Small intestine (tissue), 7 donors: Measurements from ENCODE around the gene F10. TPM values are rescaled to one million over a fixed set of nuclear protein-coding genes. Genes with fewer than 3 reads are reported as not detected.
"Not testable (repeated sequence)": the region's sequence is repeated elsewhere in the genome, so short reads cannot be mapped to it uniquely, and the experiment has no call there.

Experiments used
- DNase-seq, 2 donors: peaks; one replicate each; pipeline versions ENCODE4 v3.0.0 to v3.0.0-alpha.2; 2013
- FAIRE-seq: peaks from 2 replicates; lab custom pipeline; 2012; peaks lifted over from hg19 to GRCh38; lab: Jason Lieb, UNC
- H3K27ac ChIP-seq, 3 donors: one replicate each; pipeline ENCODE4 v1.5.1; 2013; ENCODE audit warnings: low read length in 2 of 3, mild to moderate bottlenecking in 2 of 3, control low read depth in 1 of 3, inconsistent platforms in 1 of 3, low read depth in 1 of 3, moderate library complexity in 1 of 3
- H3K27me3 ChIP-seq, 3 donors: one replicate each; pipeline ENCODE4 v1.6.1; 2013; ENCODE audit warnings: low read length in 3 of 3, inconsistent platforms in 1 of 3; ENCODE audit not compliant: control insufficient read depth in 3 of 3, insufficient read depth in 3 of 3
- H3K36me3 ChIP-seq, 3 donors: one replicate each; pipeline ENCODE4 v1.6.1; 2013; ENCODE audit warnings: low read length in 3 of 3, inconsistent platforms in 1 of 3, low read depth in 1 of 3, mild to moderate bottlenecking in 1 of 3, moderate library complexity in 1 of 3; ENCODE audit not compliant: control insufficient read depth in 3 of 3, insufficient read depth in 2 of 3
- H3K4me1 ChIP-seq, 3 donors: one replicate each; pipeline ENCODE4 v1.6.1; 2013; ENCODE audit warnings: low read length in 2 of 3, inconsistent platforms in 1 of 3, low read depth in 1 of 3, mild to moderate bottlenecking in 1 of 3, moderate library complexity in 1 of 3; ENCODE audit not compliant: control insufficient read depth in 3 of 3, insufficient read depth in 2 of 3
- H3K4me3 ChIP-seq, 3 donors: one replicate each; pipeline ENCODE4 v1.5.1; 2013; ENCODE audit warnings: low read length in 3 of 3, control low read depth in 1 of 3, inconsistent platforms in 1 of 3, low read depth in 1 of 3, mild to moderate bottlenecking in 1 of 3, moderate library complexity in 1 of 3
- H3K9me3 ChIP-seq, 2 donors: one replicate each; pipeline ENCODE4 v1.6.1; 2013; ENCODE audit warnings: low read depth in 1 of 2, low read length in 1 of 2; ENCODE audit not compliant: control insufficient read depth in 2 of 2, insufficient read depth in 1 of 2
- WGBS, 3 donors: extraction: QIAGEN DNeasy Blood & Tissue Kit; methylation state at CpG; one replicate each; pipeline ENCODE4 v1.1.7; 2013; 5-methylcytosine and 5-hydroxymethylcytosine counted together
- polyA plus RNA-seq, 4 donors: library from polyadenylated mRNA; stranded (reverse) in 3 of 4; unstranded in 1 of 4; fragments of 200-250 nt in 3 of 4; fragments of 120-200 nt in 1 of 4; gene quantifications; one replicate each; pipeline versions ENCODE4 v1.2.1 to v1.2.3, GENCODE V29; 2013
- donor health status: healthy with polysubstance abuse.
- donor health status: control.
- donor health status: control.
- donor health status: Bipolar disorder and iron deficiency.
- donor health status: healthy.

Gene F10
- polyA plus RNA-seq, 4 donors, result 7.7 to 148 (median 12.3) TPM

DNA sequence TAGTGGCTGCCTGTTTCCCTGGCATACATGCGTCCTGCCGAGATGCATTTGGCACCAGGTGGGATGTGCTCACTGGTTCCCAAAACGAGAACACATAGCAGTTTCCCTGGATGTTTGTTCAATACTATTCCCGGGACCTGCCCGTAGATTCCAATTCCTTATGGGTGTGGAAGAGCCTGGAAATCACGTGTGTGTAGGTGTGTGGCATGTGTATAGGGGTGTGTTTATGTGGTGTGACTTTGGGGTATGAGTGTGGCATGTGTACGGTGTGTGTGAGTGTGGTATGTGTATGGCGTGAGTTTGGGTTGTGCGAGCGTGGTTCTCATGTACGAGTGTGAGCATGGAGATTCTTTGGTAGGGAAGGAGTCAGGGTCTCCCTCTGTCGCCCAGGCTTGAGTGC lies 19.9 kb upstream of the F10 start:
- DNase-seq (no peak), FAIRE-seq (no peak)
- Histone ChIP-seq H3K36me3 (peaks cover 0 to 3% (median 0%) of the 10 kb centered on the region in 3 donors), H3K27ac (no peak overlapping the region), H3K4me3 (no peak overlapping the region), H3K9me3 (peaks cover 0 to 3% of the 10 kb centered on the region in 2 donors), H3K27me3 (peaks cover 0 to 4% (median 0%) of the 10 kb centered on the region in 3 donors), H3K4me1 (peaks cover 0 to 12% (median 1%) of the 10 kb centered on the region in 3 donors)
- WGBS, 3 donors, result 60 to 87% (median 70%) methylated on average over 12 of the region's 12 CpGs

DNA sequence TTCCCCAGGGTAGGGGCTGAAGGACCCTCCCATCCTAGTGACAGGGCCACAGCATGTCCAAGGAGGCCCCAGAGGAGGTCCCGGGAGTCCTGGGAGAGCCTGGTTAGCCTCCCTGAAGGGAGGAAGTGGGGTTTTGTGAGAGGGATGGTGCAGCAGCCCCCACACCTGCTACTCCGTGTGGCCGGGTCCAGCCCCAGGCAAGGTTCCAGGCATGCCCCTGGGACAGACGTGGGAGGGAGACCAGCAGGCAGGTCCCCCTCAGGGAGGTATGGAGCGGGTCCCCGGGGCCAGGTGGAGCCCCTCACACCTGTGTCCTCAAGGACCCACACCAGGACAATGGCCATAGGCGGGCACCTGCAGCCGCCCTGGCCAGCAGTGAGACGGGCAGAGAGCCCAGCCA lies 19.0 kb upstream of the F10 start:
- Histone ChIP-seq H3K4me1 (peaks cover 0 to 12% (median 1%) of the 10 kb centered on the region in 3 donors), H3K27me3 (peaks cover 0 to 4% (median 0%) of the 10 kb centered on the region in 3 donors), H3K9me3 (peaks cover 0 to 6% of the 10 kb centered on the region in 2 donors), H3K4me3 (no peak overlapping the region), H3K27ac (no peak overlapping the region), H3K36me3 (no peaks in the 10 kb centered on the region)
- FAIRE-seq, result no peak
- DNase-seq, result no peak
- 60 to 78% (median 68%) methylated on average over 9 of the region's 9 CpGs for WGBS, 3 donors

DNA sequence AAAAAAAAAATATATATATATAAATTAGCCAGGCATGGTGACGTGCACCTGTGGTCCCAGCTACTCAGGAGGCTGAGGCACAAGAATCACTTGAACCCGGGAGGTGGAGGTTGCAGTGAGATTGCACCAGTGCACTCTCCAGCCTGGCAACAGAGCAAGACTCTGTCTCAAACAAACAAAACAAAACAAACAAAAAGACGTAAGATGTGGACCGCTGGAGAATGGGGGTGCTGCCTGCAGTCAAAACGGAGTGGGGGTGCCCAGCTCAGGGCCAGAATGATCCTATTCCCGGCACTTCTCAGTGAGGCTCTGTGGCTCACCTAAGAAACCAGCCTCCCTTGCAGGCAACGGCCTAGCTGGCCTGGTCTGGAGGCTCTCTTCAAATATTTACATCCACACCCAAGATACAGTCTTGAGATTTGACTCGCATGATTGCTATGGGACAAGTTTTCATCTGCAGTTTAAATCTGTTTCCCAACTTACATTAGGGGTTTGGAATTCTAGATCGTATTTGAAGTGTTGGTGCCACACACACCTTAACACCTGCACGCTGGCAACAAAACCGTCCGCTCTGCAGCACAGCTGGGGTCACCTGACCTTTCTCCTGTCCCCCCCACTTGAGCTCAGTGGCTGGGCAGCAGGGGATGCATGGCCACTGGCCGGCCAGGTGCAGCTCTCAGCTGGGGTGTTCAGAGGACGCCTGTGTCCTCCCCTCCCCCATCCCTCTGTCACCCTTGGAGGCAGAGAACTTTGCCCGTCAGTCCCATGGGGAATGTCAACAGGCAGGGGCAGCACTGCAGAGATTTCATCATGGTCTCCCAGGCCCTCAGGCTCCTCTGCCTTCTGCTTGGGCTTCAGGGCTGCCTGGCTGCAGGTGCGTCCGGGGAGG lies 17.3 kb upstream of the F10 start, which contains the start of gene F7:
TSS of gene F7 (plus strand) at position 760 of the 889 bp plus-strand sequence. CDS start at position 811, 51 bp downstream.
- WGBS, 3 donors, result 20 to 47% (median 34%) methylated on average over 17 of the region's 17 CpGs
- Histone ChIP-seq H3K27ac (peak within 1 kb of the TSS in 1 of 3 donors; percentile 75), H3K36me3 (no peaks in the 10 kb centered on the region), H3K9me3 (peaks cover 0 to 11% of the 10 kb centered on the region in 2 donors), H3K27me3 (peaks cover 0 to 13% (median 0%) of the 10 kb centered on the region in 3 donors), H3K4me1 (peaks cover 0 to 12% (median 1%) of the 10 kb centered on the region in 3 donors), H3K4me3 (peak within 1 kb of the TSS in 1 of 3 donors; percentile 39)
- FAIRE-seq (no peak), DNase-seq (peak; percentile 65 to 93)

DNA sequence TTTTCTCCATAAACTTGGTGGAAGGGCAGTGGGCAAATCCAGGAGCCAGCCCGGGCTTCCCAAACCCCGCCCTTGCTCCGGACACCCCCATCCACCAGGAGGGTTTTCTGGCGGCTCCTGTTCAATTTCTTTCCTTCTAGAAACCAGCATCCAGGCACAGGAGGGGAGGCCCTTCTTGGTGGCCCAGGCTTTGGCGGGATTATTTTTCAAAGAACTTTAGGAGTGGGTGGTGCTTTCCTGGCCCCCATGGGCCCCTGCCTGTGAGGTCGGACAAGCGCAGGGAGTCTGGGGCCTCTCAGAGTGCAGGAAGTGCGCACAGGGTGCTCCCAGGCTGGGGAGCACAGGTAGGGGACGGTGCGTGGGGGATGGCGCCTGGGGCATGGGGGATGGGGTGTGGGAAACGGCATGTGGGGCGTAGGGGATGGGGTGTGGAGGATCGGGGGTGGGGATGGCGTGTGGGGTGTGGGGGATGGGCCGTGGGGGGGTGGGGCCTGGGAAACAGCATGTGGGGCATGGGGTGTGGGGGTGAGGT lies 16.6 kb upstream of the F10 start:
- FAIRE-seq, result no peak
- WGBS, 3 donors, result 17 to 44% (median 37%) methylated on average over 14 to 16 of the region's 16 CpGs
- peak overlapping the region in 1 of 3 donors; percentile 39 for H3K4me3 ChIP-seq

DNA sequence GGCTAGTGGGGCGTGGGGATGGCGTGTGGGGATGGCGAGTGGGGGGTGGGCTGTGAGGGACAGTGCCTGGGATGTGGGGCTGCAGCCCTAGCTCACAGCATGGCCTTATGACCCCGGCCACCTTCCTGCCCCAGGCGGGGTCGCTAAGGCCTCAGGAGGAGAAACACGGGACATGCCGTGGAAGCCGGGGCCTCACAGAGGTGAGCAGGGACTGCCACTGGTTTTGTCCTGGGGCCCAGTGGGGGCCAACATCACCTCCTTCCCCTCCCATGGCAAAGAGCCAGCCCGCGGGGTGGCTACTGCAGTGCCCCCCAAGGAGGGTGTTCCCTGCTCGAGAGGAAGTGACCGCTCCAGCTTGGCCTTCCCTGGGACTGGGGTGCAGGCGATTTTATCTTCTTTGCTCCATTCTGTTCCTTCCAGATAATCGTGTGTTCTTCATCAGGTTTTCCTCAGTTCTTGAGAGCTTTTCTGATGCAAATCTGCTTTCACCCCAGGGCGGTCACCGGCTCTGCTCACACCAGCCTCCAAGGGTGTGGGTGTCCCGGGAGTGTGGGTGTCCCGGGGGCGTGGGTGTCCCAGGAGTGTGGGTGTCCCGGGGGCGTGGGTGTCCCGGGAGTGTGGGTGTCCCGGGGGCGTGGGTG lies 15.8 kb upstream of the F10 start:
- Histone ChIP-seq H3K27ac (no peak overlapping the region), H3K27me3 (peaks cover 5 to 21% (median 8%) of the 10 kb centered on the region in 3 donors), H3K4me3 (no peak overlapping the region), H3K36me3 (no peaks in the 10 kb centered on the region), H3K4me1 (peaks cover 0 to 12% (median 1%) of the 10 kb centered on the region in 3 donors), H3K9me3 (peaks cover 0 to 11% of the 10 kb centered on the region in 2 donors)
- 80 to 90% (median 82%) methylated on average over 20 to 25 of the region's 25 CpGs for WGBS, 3 donors
- DNase-seq (no peak), FAIRE-seq (no peak)

More for the DNA sequence above, 16.6 kb upstream of the F10 start:
- peaks cover 0 to 11% of the 10 kb centered on the region in 2 donors for H3K9me3 ChIP-seq
- DNase-seq, result peak in 1 of 2 donors; percentile 65
- H3K27ac ChIP-seq, result peak overlapping the region in 1 of 3 donors; percentile 75
- H3K27me3 ChIP-seq, result peaks cover 2 to 19% (median 6%) of the 10 kb centered on the region in 3 donors
- no peaks in the 10 kb centered on the region for H3K36me3 ChIP-seq
- H3K4me1 ChIP-seq, result peaks cover 0 to 12% (median 1%) of the 10 kb centered on the region in 3 donors

DNA sequence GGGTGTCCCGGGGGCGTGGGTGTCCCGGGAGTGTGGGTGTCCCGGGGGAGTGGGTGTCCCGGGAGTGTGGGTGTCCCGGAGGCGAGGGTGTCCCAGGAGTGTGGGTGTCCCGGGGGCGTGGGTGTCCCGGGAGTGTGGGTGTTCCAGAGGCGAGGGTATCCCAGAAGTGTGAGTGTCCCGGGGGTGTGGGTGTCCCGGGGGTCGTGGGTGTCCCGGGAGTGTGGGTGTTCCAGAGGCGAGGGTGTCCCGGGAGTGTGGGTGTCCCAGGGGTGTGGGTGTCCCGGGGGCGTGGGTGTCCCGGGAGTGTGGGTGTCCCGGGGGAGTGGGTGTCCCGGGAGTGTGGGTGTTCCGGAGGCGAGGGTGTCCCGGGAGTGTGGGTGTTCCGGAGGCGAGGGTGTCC lies 14.1 kb upstream of the F10 start:
- not testable (repeated sequence) for H3K36me3 ChIP-seq, FAIRE-seq, DNase-seq, H3K4me3 ChIP-seq, H3K27ac ChIP-seq
- Histone ChIP-seq H3K9me3 (peaks cover 0 to 11% of the 10 kb centered on the region in 2 donors), H3K4me1 (peaks cover 0 to 12% (median 1%) of the 10 kb centered on the region in 3 donors), H3K27me3 (peaks cover 6 to 21% (median 8%) of the 10 kb centered on the region in 3 donors)
- WGBS, 3 donors, result 94 to 98% (median 95%) methylated on average over 10 to 25 of the region's 27 CpGs

DNA sequence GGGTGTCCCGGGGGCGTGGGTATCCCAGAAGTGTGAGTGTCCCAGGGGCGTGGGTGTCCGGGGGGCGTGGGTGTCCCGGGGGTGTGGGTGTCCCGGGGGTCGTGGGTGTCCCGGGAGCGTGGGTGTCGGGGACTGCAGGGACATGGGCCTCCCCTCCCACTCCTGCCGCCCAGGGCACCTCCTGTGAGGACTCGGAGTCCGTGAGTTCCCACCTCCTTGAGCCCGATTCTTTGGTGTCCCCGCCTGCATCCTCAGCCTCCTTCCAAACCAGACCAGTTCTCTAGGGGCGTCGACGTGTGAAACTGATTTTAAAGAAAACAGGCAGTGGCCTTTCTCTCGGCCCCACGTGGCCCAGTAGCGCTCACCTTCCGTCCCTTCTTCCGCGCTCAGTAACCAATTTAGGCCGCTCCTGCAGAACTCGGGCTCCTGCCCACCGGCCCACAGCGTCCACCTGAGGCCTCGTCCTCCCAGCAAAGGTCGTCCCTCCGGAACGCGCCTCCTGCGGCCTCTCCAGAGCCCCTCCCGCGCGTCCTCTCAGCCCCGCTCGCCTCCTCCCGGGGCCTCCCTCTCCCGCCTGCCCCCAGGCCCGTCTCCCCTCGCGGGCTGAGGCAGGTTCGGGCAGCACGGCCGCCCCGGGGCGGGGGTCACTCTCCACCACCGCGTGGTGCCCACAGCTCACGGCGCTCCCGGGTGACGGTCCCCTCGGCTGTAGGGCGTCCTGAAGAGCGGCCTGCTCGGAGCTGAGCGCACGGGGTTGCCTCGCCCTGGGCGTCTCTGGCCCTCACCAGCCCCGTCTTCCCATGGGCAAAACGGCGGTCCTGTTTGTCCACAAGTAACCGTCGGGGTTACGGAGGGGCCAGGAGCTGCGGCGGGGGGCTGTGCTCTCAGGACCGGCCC lies 13.2 kb upstream of the F10 start:
- Histone ChIP-seq H3K9me3 (peaks cover 0 to 11% of the 10 kb centered on the region in 2 donors), H3K27me3 (peaks cover 6 to 21% (median 8%) of the 10 kb centered on the region in 3 donors), H3K4me3 (peak overlapping the region in 1 of 3 donors; percentile 13), H3K36me3 (peaks cover 0 to 1% (median 0%) of the 10 kb centered on the region in 3 donors), H3K27ac (no peak overlapping the region), H3K4me1 (peaks cover 0 to 12% (median 1%) of the 10 kb centered on the region in 3 donors)
- no peak for FAIRE-seq
- DNase-seq, result peak in 1 of 2 donors; percentile 29
- WGBS, 3 donors, result 39 to 43% (median 42%) methylated on average over 61 to 73 of the region's 73 CpGs
